Muscle of back (tissue), 11 donors: ENCODE measurements around the gene SOAT1. TPM values are rescaled to one million over a fixed set of nuclear protein-coding genes. Genes with fewer than 3 reads are reported as not detected.
"Not testable (repeated sequence)": the region's sequence is repeated elsewhere in the genome, so short reads cannot be mapped to it uniquely, and the experiment has no call there.

Source experiments
- DNase-seq, 3 donors: peaks; one replicate each; pipeline versions ENCODE4 v3.0.0 to v3.0.0-alpha.2; 2013
- polyA plus RNA-seq, 10 donors: library from polyadenylated mRNA; unstranded; fragments of 120-200 nt; gene quantifications; one replicate each; pipeline ENCODE4 v1.2.1, GENCODE V29; 2013; ENCODE audit not compliant: insufficient read length in 10 of 10

SOAT1 gene
- polyA plus RNA-seq, 10 donors: 7.3 to 13.6 (median 9.8) TPM

GRCh38 chr1:179342740-179343404, 49.3 kb downstream of the SOAT1 start:
- no peak for DNase-seq

GRCh38 chr1:179351281-179351680, 57.7 kb downstream of the SOAT1 start:
- no peak for DNase-seq

GRCh38 chr1:179352236-179352635, 58.6 kb downstream of the SOAT1 start:
- DNase-seq: no peak

GRCh38 chr1:179353546-179353945, 59.9 kb downstream of the SOAT1 start:
- peak in 2 of 3 donors; percentile 17 to 26 for DNase-seq

- DNase-seq: not testable (repeated sequence)
These were observed 68.0 kb downstream of the SOAT1 start for GRCh38 chr1:179361631-179362030.

GRCh38 chr1:179365342-179366092, 71.9 kb downstream of the SOAT1 start, which contains the start of gene AXDND1:
AXDND1 (plus strand) TSS chr1:179365971; CDS start chr1:179366510, 539 bp downstream.
- peak; percentile 86 to 97 (median 92) for DNase-seq

GRCh38 chr1:179366093-179366800, 72.7 kb downstream of the SOAT1 start:
- DNase-seq: no peak

GRCh38 chr1:179369751-179370341, 76.2 kb downstream of the SOAT1 start:
- peak; percentile 65 to 77 (median 72) for DNase-seq

GRCh38 chr1:179372160-179372559, 78.6 kb downstream of the SOAT1 start:
- no peak for DNase-seq

- no peak for DNase-seq
These were observed 82.6 kb downstream of the SOAT1 start for GRCh38 chr1:179376223-179376622.

GRCh38 chr1:179380299-179380698, 86.7 kb downstream of the SOAT1 start:
- no peak for DNase-seq

GRCh38 chr1:179384027-179384426, 90.4 kb downstream of the SOAT1 start:
- no peak for DNase-seq

- DNase-seq: no peak
These were observed 91.9 kb downstream of the SOAT1 start for GRCh38 chr1:179385510-179385909.

- no peak for DNase-seq
These were observed 100.1 kb downstream of the SOAT1 start for GRCh38 chr1:179393721-179394120.

GRCh38 chr1:179399399-179399798, 105.8 kb downstream of the SOAT1 start:
- DNase-seq: not testable (repeated sequence)

Other genes with a start within 250 kb of the SOAT1 start
- gene TOR3A, start 211.7 kb upstream of the SOAT1 start, polyA plus RNA-seq: 10 to 100 TPM; 13.2 to 19.4 (median 15.6) TPM
- gene ABL2, start 64.1 kb upstream of the SOAT1 start, polyA plus RNA-seq: 1 to 10 TPM; 6.1 to 9.5 (median 8.1) TPM
- under 1 TPM in 6 of 10 donors, not detected in 4; 0.08 to 0.30 (median 0.13) TPM for gene AXDND1, start 72.2 kb downstream of the SOAT1 start, polyA plus RNA-seq